Parathyroid adenoma (tissue), 2 donors: ENCODE data around the gene EEF1AKMT2.

ENCODE experiments used
- H2AFZ ChIP-seq: fragments of 300-600 bp; sonication (generic); one replicate; pipeline ENCODE4 v1.7.0; 2017; ENCODE audit warnings: antibody characterized with exemption, mild to moderate bottlenecking
- H3K27ac ChIP-seq: fragments of 300-600 bp; sonication (generic); one replicate; pipeline ENCODE4 v1.7.0; 2017
- H3K27me3 ChIP-seq: fragments of 300-600 bp; sonication (generic); one replicate; pipeline ENCODE4 v1.7.0; 2017; ENCODE audit warnings: low read length; ENCODE audit not compliant: control insufficient read depth, insufficient read depth
- H3K36me3 ChIP-seq: fragments of 300-600 bp; sonication (generic); one replicate; pipeline ENCODE4 v1.7.0; 2017; ENCODE audit warnings: low read length; ENCODE audit not compliant: control insufficient read depth, insufficient read depth
- H3K4me1 ChIP-seq: fragments of 300-600 bp; sonication (generic); one replicate; pipeline ENCODE4 v1.7.0; 2017; ENCODE audit warnings: control low read depth
- H3K4me2 ChIP-seq: fragments of 300-600 bp; sonication (generic); one replicate; pipeline ENCODE4 v1.7.0; 2017; ENCODE audit warnings: low read length
- H3K4me3 ChIP-seq: fragments of 300-600 bp; sonication (generic); one replicate; pipeline ENCODE4 v1.7.0; 2017; ENCODE audit warnings: low read depth, low read length
- H3K79me2 ChIP-seq: fragments of 300-600 bp; sonication (generic); one replicate; pipeline ENCODE4 v1.7.0; 2017; ENCODE audit warnings: control low read depth
- H3K9ac ChIP-seq: fragments of 300-600 bp; sonication (generic); one replicate; pipeline ENCODE4 v1.7.0; 2017; ENCODE audit warnings: mild to moderate bottlenecking
- H3K9me3 ChIP-seq: fragments of 300-600 bp; sonication (generic); one replicate; pipeline ENCODE4 v1.7.0; 2017; ENCODE audit warnings: low read length; ENCODE audit not compliant: control insufficient read depth
- TF ChIP-seq, protein P1 (sequence below): fragments of 300-600 bp; sonication (generic); IDR thresholded peaks from one replicate; pipeline ENCODE4 v1.7.0; 2017; ENCODE audit warnings: antibody characterized with exemption, mild to moderate bottlenecking
- donor health status: primary hyperparathyroidism.

Gene EEF1AKMT2

GRCh38 chr10:124710266-124710881 lies 81.3 kb downstream of the EEF1AKMT2 start:
- H3K9me3 ChIP-seq: no peaks in the 10 kb centered on the region
- peaks cover 54% of the 10 kb centered on the region for H3K4me1 ChIP-seq
- H3K9ac ChIP-seq: no peak overlapping the region
- H3K36me3 ChIP-seq: no peaks in the 10 kb centered on the region
- H3K4me3 ChIP-seq: no peak overlapping the region
- H2AFZ ChIP-seq: no peak overlapping the region
- H3K27me3 ChIP-seq: no peaks in the 10 kb centered on the region
- no peak overlapping the region for H3K4me2 ChIP-seq
- peaks cover 63% of the 10 kb centered on the region for H3K79me2 ChIP-seq
- TF ChIP-seq, protein P1, sequence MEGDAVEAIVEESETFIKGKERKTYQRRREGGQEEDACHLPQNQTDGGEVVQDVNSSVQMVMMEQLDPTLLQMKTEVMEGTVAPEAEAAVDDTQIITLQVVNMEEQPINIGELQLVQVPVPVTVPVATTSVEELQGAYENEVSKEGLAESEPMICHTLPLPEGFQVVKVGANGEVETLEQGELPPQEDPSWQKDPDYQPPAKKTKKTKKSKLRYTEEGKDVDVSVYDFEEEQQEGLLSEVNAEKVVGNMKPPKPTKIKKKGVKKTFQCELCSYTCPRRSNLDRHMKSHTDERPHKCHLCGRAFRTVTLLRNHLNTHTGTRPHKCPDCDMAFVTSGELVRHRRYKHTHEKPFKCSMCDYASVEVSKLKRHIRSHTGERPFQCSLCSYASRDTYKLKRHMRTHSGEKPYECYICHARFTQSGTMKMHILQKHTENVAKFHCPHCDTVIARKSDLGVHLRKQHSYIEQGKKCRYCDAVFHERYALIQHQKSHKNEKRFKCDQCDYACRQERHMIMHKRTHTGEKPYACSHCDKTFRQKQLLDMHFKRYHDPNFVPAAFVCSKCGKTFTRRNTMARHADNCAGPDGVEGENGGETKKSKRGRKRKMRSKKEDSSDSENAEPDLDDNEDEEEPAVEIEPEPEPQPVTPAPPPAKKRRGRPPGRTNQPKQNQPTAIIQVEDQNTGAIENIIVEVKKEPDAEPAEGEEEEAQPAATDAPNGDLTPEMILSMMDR: no peak
- H3K27ac ChIP-seq: peak overlapping the region; percentile 100

DNA sequence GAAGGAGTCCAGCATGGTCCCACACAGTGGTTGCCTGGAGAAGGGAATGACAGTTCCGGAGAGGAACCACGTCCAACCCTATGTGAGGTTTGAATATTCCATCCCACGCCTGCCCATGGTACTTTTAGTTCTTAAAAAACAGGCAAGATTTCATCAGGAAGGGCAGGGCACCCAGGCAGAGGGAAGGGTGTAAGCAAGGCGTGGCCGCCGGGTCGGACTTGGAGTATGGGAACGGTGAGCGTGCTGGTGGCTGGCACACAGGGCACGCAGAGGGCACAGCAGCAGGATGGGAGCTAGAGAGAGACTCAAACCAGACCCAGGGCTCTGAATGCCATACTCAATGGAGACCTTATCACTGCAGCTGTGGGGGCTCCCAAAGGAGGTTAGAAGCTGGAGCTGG lies 81.8 kb downstream of the EEF1AKMT2 start:
- H3K4me3 ChIP-seq: no peak overlapping the region
- no peaks in the 10 kb centered on the region for H3K36me3 ChIP-seq
- H3K4me2 ChIP-seq: no peak overlapping the region
- H3K27me3 ChIP-seq: no peaks in the 10 kb centered on the region
- H3K4me1 ChIP-seq: peaks cover 54% of the 10 kb centered on the region
- peak overlapping the region; percentile 100 for H3K27ac ChIP-seq
- no peaks in the 10 kb centered on the region for H3K9me3 ChIP-seq
- no peak overlapping the region for H2AFZ ChIP-seq
- H3K9ac ChIP-seq: no peak overlapping the region
- H3K79me2 ChIP-seq: peaks cover 58% of the 10 kb centered on the region
- TF ChIP-seq, protein P1: no peak

DNA sequence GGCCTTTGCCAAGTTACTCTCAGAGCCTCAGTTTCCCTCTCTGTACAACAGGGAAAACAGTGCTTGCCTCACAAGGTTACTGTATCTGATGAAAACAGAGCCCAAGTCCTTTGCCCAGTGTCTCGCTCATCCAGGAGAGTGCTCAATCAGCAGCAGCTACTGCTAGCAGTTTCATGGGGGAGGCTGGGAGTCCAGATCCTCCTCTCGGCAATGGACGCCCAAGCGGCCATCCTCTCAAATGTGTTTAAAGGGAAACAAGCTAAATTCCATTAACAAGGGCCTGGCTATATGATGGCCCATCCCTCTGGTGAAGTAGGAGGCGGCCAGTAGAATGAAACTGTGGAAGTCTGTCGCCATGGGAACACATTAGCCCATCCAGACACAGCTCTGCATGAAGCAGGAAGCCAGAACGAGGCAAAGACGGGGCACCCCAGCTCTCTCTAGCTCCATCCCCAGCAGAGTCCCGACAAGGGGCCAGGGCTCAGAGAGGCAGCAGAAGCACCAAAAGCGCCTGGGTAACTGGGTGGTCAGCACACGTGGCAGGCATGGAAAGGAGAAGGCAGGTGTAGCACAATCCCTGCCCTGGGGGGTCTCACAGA lies 82.7 kb downstream of the EEF1AKMT2 start:
- Histone ChIP-seq H3K4me2 (no peak overlapping the region), H3K79me2 (peaks cover 52% of the 10 kb centered on the region), H3K9me3 (no peaks in the 10 kb centered on the region), H2AFZ (no peak overlapping the region), H3K27ac (peak overlapping the region; percentile 100), H3K36me3 (no peaks in the 10 kb centered on the region), H3K27me3 (no peaks in the 10 kb centered on the region), H3K9ac (no peak overlapping the region), H3K4me1 (peaks cover 63% of the 10 kb centered on the region), H3K4me3 (no peak overlapping the region)
- TF ChIP-seq, protein P1: no peak

DNA sequence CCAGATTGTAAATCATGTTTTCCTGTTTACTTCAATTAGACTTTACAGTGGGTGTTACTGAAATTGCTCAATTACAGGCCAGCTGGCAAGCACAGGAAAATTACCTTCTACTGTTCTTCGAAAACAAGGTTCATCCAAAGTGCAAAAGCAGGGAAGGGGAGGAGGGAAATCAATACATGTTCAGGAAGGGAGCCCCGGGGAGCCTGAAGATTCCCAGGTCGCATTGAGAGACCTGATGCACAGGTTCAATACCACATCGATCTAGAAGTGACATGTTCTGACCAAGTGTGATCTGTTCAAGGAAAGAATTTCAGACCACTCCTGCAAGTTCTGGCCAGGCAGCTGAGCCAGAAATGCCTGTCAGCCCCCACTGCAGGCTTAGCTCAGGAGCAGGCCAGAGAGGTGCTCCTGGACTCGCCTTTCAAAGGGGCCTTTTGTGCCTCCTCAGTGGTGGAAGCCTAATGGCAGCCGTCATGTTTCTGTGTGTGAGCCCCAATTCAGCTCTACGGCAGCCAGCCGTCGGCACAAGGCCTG lies 83.4 kb downstream of the EEF1AKMT2 start:
- TF ChIP-seq, protein P1: no peak
- Histone ChIP-seq H3K27ac (peak overlapping the region; percentile 100), H3K9ac (no peak overlapping the region), H3K9me3 (no peaks in the 10 kb centered on the region), H2AFZ (no peak overlapping the region), H3K79me2 (peaks cover 46% of the 10 kb centered on the region), H3K4me1 (peaks cover 70% of the 10 kb centered on the region), H3K4me3 (no peak overlapping the region), H3K27me3 (no peaks in the 10 kb centered on the region), H3K4me2 (no peak overlapping the region), H3K36me3 (no peaks in the 10 kb centered on the region)
